GM12891 (cell line): ENCODE data around the gene ZRSR2.

Experiments used
- POLR2A ChIP-seq: IDR thresholded peaks from 2 replicates; pipeline ENCODE4 v1.6.1; 2011; ENCODE audit warnings: low read depth, low read length, control low read depth
- POLR2AphosphoS5 ChIP-seq: IDR thresholded peaks from 2 replicates; pipeline ENCODE4 v1.6.1; 2011; ENCODE audit warnings: low read depth, low read length, control low read depth
- POU2F2 ChIP-seq: IDR thresholded peaks from 2 replicates; pipeline ENCODE4 v1.6.1; 2011; ENCODE audit warnings: low read depth, mild to moderate bottlenecking, control low read depth, low read length, moderate library complexity
- SPI1 ChIP-seq: IDR thresholded peaks from 2 replicates; pipeline ENCODE4 v1.6.1; 2011; ENCODE audit warnings: low read depth, low read length, control low read depth
- TAF1 ChIP-seq: IDR thresholded peaks from 2 replicates; pipeline ENCODE4 v1.6.1; 2011; ENCODE audit warnings: low read depth, low read length, control low read depth

GRCh38 chrX:15870310-15870709 lies 80.0 kb downstream of the ZRSR2 start:
- TF ChIP-seq SPI1 (no peak), TAF1 (no peak), POLR2A (no peak), POLR2AphosphoS5 (no peak), POU2F2 (no peak)
